ENCODE results near the gene PRMT7.

GRCh38 chr16:68342620-68343019, 31.8 kb downstream of the PRMT7 start:
- TF ChIP-seq CTCF (conservative IDR thresholded peaks at IDR 0.05) (no peak), EZH2 (IDR thresholded peaks at IDR 0.05; ENCODE audit: low read depth) (no peak)
